Endodermal cell (in vitro differentiated cells): Measurements from ENCODE around the gene RGS17. TPM values are rescaled to one million over a fixed set of nuclear protein-coding genes. Genes with fewer than 3 reads are reported as not detected.

Source experiments
- DNase-seq: peaks from one replicate; pipeline ENCODE4 v3.0.0-alpha.2; 2017
- H3K27ac ChIP-seq: 2 replicates; pipeline ENCODE4 v1.5.1; 2013; ENCODE audit warnings: mild to moderate bottlenecking, low read depth, low read length, moderate library complexity
- H3K27me3 ChIP-seq: 2 replicates; pipeline ENCODE4 v1.6.1; 2013; ENCODE audit warnings: mild to moderate bottlenecking, low read length, moderate library complexity; ENCODE audit not compliant: insufficient read depth, control insufficient read depth, poor library complexity, severe bottlenecking
- H3K36me3 ChIP-seq: 2 replicates; pipeline ENCODE4 v1.7.0; 2013; ENCODE audit warnings: mild to moderate bottlenecking, low read length, moderate library complexity; ENCODE audit not compliant: control insufficient read depth, insufficient read depth
- H3K4me1 ChIP-seq: one replicate; pipeline ENCODE4 v1.7.0; 2013; ENCODE audit warnings: low read length; ENCODE audit not compliant: control insufficient read depth, insufficient read depth
- H3K4me3 ChIP-seq: 2 replicates; pipeline ENCODE4 v1.5.1; 2013; ENCODE audit warnings: mild to moderate bottlenecking, low read length, moderate library complexity
- H3K9ac ChIP-seq: 2 replicates; pipeline ENCODE4 v1.6.1; 2013; ENCODE audit warnings: mild to moderate bottlenecking, low read length, moderate library complexity; ENCODE audit not compliant: poor library complexity, severe bottlenecking; ENCODE audit errors: extremely low read depth
- H3K9me3 ChIP-seq: 2 replicates; pipeline ENCODE4 v1.6.1; 2013; ENCODE audit warnings: mild to moderate bottlenecking, low read length, moderate library complexity; ENCODE audit not compliant: control insufficient read depth
- H3K27ac Mint-ChIP-seq: 2 replicates; pipeline ENCODE4 v1.8.0; 2020; ENCODE audit warnings: mixed read lengths
- H3K27me3 Mint-ChIP-seq: 2 replicates; pipeline ENCODE4 v1.8.0; 2021; ENCODE audit warnings: mild to moderate bottlenecking, mixed read lengths; ENCODE audit not compliant: insufficient read depth
- H3K36me3 Mint-ChIP-seq: 2 replicates; pipeline ENCODE4 v1.8.0; 2020; ENCODE audit warnings: low read depth, mixed read lengths
- H3K4me1 Mint-ChIP-seq: 2 replicates; pipeline ENCODE4 v1.8.0; 2020; ENCODE audit warnings: mixed read lengths
- H3K4me3 Mint-ChIP-seq: 2 replicates; pipeline ENCODE4 v1.8.0; 2020; ENCODE audit warnings: mild to moderate bottlenecking, moderate library complexity, mixed read lengths
- H3K9me3 Mint-ChIP-seq: 2 replicates; pipeline ENCODE4 v1.8.0; 2020; ENCODE audit warnings: mild to moderate bottlenecking, mixed read lengths
- WGBS, 2 experiments: methylation state at CpG; one replicate each; pipeline versions ENCODE4 v1.1.5 to v1.1.7; 2013; ENCODE audit warnings: missing lambda C conversion rate in 2 of 2, mixed read lengths in 1 of 2; ENCODE audit not compliant: insufficient coverage in 1 of 2, insufficient read length in 1 of 2; 5-methylcytosine and 5-hydroxymethylcytosine counted together
- total RNA-seq, 2 donors: library from RNA; stranded (reverse); fragmentation: NEBNext Ultra II Directional in 1 of 2; extraction: Animal tissue kit (Norgen Biotek cat#: 25700) in 1 of 2; gene quantifications; 2 replicates in 1 of 2; 3 replicates in 1 of 2; pipeline ENCODE4 v1.2.1, GENCODE V29; 2021
- TF ChIP-seq, protein P1 (sequence below): fragments of 200-600 bp; sonication (generic); conservative IDR thresholded peaks from 2 replicates; pipeline ENCODE4 v1.5.0; 2021; ENCODE audit warnings: antibody characterized with exemption, mild to moderate bottlenecking

RGS17 gene
- total RNA-seq, 2 donors from 2014 or later, result 1.7 to 3.2 TPM

DNA sequence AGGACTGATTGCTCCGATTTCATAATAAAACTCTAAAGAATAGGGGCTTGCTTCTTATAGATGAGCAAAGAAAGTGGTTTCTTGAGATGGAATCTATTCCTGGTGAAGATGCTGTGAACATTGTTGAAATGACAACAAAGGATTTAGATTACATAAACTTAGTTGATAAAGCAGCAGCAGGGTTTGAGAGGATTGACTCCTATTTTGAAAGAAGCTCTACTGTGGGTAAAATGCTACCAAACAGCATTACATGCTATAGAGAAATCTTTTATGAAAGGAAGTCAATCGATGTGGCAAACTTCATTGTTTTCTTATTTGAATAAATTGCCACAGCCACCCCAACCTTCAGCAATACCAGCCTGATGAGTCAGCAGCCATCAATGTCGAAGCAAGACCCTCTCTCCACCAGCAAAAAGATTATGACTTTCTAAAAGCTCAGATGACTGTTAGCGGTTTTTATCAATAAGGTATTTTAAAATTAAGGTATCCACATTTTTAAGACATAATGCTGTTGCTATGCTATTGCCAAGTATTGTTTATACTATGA lies 115.9 kb downstream of the RGS17 start:
- no peak for DNase-seq
- H3K27ac Mint-ChIP-seq, result no peak overlapping the region
- H3K4me1 ChIP-seq, result no peaks in the 10 kb centered on the region
- H3K36me3 Mint-ChIP-seq, result no peaks in the 10 kb centered on the region
- H3K4me3 ChIP-seq, result no peak overlapping the region
- H3K27me3 ChIP-seq, result peaks cover 22% of the 10 kb centered on the region
- no peak overlapping the region for H3K9ac ChIP-seq
- H3K4me1 Mint-ChIP-seq, result peaks cover 16% of the 10 kb centered on the region
- H3K27ac ChIP-seq, result no peak overlapping the region
- peaks cover 14% of the 10 kb centered on the region for H3K27me3 Mint-ChIP-seq
- H3K36me3 ChIP-seq, result no peaks in the 10 kb centered on the region
- H3K9me3 ChIP-seq, result peaks cover 6% of the 10 kb centered on the region
- peaks cover 5% of the 10 kb centered on the region for H3K9me3 Mint-ChIP-seq
- TF ChIP-seq, protein P1, sequence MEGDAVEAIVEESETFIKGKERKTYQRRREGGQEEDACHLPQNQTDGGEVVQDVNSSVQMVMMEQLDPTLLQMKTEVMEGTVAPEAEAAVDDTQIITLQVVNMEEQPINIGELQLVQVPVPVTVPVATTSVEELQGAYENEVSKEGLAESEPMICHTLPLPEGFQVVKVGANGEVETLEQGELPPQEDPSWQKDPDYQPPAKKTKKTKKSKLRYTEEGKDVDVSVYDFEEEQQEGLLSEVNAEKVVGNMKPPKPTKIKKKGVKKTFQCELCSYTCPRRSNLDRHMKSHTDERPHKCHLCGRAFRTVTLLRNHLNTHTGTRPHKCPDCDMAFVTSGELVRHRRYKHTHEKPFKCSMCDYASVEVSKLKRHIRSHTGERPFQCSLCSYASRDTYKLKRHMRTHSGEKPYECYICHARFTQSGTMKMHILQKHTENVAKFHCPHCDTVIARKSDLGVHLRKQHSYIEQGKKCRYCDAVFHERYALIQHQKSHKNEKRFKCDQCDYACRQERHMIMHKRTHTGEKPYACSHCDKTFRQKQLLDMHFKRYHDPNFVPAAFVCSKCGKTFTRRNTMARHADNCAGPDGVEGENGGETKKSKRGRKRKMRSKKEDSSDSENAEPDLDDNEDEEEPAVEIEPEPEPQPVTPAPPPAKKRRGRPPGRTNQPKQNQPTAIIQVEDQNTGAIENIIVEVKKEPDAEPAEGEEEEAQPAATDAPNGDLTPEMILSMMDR, result no peak
- 91 to 95% methylated on average over 1 to 3 of the region's 4 CpGs for WGBS, 2 experiments
- no peak overlapping the region for H3K4me3 Mint-ChIP-seq

DNA sequence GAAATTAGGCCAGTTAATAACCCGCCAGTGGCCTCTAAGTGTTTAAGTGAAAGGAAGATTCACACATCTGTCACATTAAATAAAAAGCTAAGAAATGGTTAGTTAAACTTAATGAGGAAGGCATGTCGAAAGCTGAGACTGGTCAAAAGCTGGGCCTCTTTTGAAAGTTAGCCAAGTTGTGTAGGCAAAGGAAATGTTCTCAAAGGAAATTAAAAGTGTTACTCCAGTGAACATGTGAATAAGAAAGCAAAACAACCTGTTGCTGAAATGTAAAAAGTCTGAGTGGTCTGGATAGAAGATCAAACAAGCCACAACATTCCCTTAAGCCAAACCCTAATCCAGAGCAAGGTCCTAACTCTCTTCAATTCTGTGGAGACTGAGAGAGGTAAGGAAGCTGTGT lies 117.6 kb downstream of the RGS17 start:
- no peak overlapping the region for H3K9ac ChIP-seq

DNA sequence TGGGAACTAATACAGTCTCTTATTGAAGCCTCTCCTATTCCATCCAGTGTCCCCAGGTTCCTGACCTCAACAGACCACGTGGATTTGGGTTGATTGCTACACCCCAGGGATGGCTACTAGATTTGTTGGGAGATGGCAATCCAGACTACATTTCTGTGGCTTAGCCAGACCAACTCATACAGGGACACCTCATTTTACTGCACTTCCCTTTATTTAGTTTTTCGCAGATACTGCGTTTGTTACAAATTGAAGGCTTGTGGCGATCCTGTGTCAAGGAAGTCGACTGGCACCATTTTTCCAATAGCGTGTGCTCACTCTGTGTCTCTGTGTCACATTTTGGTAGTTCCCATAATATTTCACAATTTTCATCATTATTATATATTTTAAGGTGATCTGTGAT lies 118.2 kb downstream of the RGS17 start:
- no peak for DNase-seq
- no peak overlapping the region for H3K9ac ChIP-seq
- H3K27ac ChIP-seq, result no peak overlapping the region
- H3K36me3 ChIP-seq, result no peaks in the 10 kb centered on the region
- H3K4me3 Mint-ChIP-seq, result no peak overlapping the region
- peaks cover 14% of the 10 kb centered on the region for H3K27me3 Mint-ChIP-seq
- H3K27ac Mint-ChIP-seq, result no peak overlapping the region
- H3K36me3 Mint-ChIP-seq, result no peaks in the 10 kb centered on the region
- no peaks in the 10 kb centered on the region for H3K4me1 ChIP-seq
- TF ChIP-seq, protein P1, result no peak
- H3K9me3 Mint-ChIP-seq, result no peaks in the 10 kb centered on the region
- peaks cover 22% of the 10 kb centered on the region for H3K27me3 ChIP-seq
- H3K4me3 ChIP-seq, result no peak overlapping the region
- peaks cover 16% of the 10 kb centered on the region for H3K4me1 Mint-ChIP-seq
- H3K9me3 ChIP-seq, result no peaks in the 10 kb centered on the region
- WGBS, 2 experiments, result 92 to 95% methylated on average over 3 to 6 of the region's 6 CpGs

More for the DNA sequence above, 117.6 kb downstream of the RGS17 start:
- no peaks in the 10 kb centered on the region for H3K9me3 Mint-ChIP-seq
- Histone ChIP-seq H3K27ac (no peak overlapping the region), H3K4me3 (no peak overlapping the region), H3K27me3 (peaks cover 22% of the 10 kb centered on the region), H3K4me1 (no peaks in the 10 kb centered on the region), H3K9me3 (no peaks in the 10 kb centered on the region), H3K36me3 (no peaks in the 10 kb centered on the region)
- peaks cover 14% of the 10 kb centered on the region for H3K27me3 Mint-ChIP-seq
- no peak overlapping the region for H3K4me3 Mint-ChIP-seq
- no peaks in the 10 kb centered on the region for H3K36me3 Mint-ChIP-seq
- TF ChIP-seq, protein P1, result no peak
- H3K4me1 Mint-ChIP-seq, result peaks cover 16% of the 10 kb centered on the region
- no peak for DNase-seq
- H3K27ac Mint-ChIP-seq, result no peak overlapping the region
- 92 to 100% methylated on average over 1 of the region's 2 CpGs for WGBS, 2 experiments
